Esophagus muscularis mucosa (tissue), 4 donors: Measurements from ENCODE around the gene HOXB5. TPM values are rescaled to one million over a fixed set of nuclear protein-coding genes. Genes with fewer than 3 reads are reported as not detected.
A peak's percentile ranks its signal among the peaks of the same experiment; 100 is the strongest.

Experiments used
- DNase-seq: peaks from one replicate; pipeline ENCODE4 v3.0.0-alpha.2; 2017; ENCODE audit errors: extremely low spot score
- H3K27ac ChIP-seq, 4 donors: fragments of 200-600 bp; sonication (generic); replicated peaks in 1 of 4; 1 replicate in 3 of 4; 2 replicates in 1 of 4; pipeline ENCODE4 v1.5.1; 2016 to 2019; ENCODE audit warnings: mild to moderate bottlenecking in 1 of 4
- H3K27me3 ChIP-seq, 4 donors: fragments of 200-600 bp; sonication (generic); one replicate each; pipeline versions ENCODE4 v1.5.1 to v1.6.0; 2016 to 2019
- H3K36me3 ChIP-seq, 4 donors: fragments of 200-600 bp; sonication (generic); one replicate each; pipeline ENCODE4 v1.5.1; 2016 to 2019
- H3K4me1 ChIP-seq, 4 donors: fragments of 200-600 bp; sonication (generic); one replicate each; pipeline ENCODE4 v1.5.1; 2016 to 2019
- H3K4me3 ChIP-seq, 4 donors: fragments of 200-600 bp; sonication (generic); 1 replicate in 2 of 4; 2 replicates in 2 of 4; pipeline ENCODE4 v1.5.1; 2016 to 2019; ENCODE audit warnings: mild to moderate bottlenecking in 4 of 4, moderate library complexity in 1 of 4
- H3K9me3 ChIP-seq, 4 donors: fragments of 200-600 bp; sonication (generic); 1 replicate in 3 of 4; 2 replicates in 1 of 4; pipeline ENCODE4 v1.5.1; 2016 to 2019
- EP300 ChIP-seq: sonication (generic); formaldehyde crosslinking; IDR thresholded peaks from one replicate; pipeline ENCODE4 v1.6.1; 2017; ENCODE audit warnings: antibody characterized with exemption
- POLR2A ChIP-seq: fragments of 450-650 bp; IDR thresholded peaks from one replicate; pipeline ENCODE4 v1.6.1; 2017; ENCODE audit warnings: antibody characterized with exemption, moderate library complexity, mild to moderate bottlenecking, low read depth
- POLR2AphosphoS5 ChIP-seq, 2 donors: sonication (generic); formaldehyde crosslinking; IDR thresholded peaks; one replicate each; pipeline ENCODE4 v1.6.1; 2017; ENCODE audit warnings: antibody characterized with exemption in 2 of 2
- WGBS: methylation state at CpG from one replicate; pipeline ENCODE4 v1.1.5; 2018; 5-methylcytosine and 5-hydroxymethylcytosine counted together
- intact Hi-C: fragments of 100-400 bp; cut with DNase I; formaldehyde crosslinking; loops from one replicate; pipeline ENCODE4 v1.15.1; 2023
- total RNA-seq, 4 donors: library from RNA; depleted of rRNA; stranded (reverse); fragments of >200 nt; gene quantifications; one replicate each; pipeline versions ENCODE4 v1.1.0 to v1.2.1, GENCODE V29; 2016
- TF ChIP-seq, protein P1 (sequence below), 3 experiments: fragments of 200-600 bp in 2 of 3; fragments of 450-650 bp in 1 of 3; sonication (generic) in 2 of 3; IDR thresholded peaks; one replicate each; pipeline ENCODE4 v1.5.1; 2017 to 2019; ENCODE audit warnings: antibody characterized with exemption in 3 of 3, mild to moderate bottlenecking in 2 of 3, moderate library complexity in 1 of 3

Gene HOXB5
- total RNA-seq, 4 donors from 2014 or later = 0.17 to 0.83 (median 0.36) TPM

- Histone ChIP-seq H3K9me3 (no peaks in the 10 kb centered on the region), H3K27ac (no peak overlapping the region), H3K4me3 (no peak overlapping the region), H3K4me1 (peaks cover 14 to 39% (median 31%) of the 10 kb centered on the region in 4 donors), H3K36me3 (no peaks in the 10 kb centered on the region), H3K27me3 (peaks cover 19 to 100% (median 98%) of the 10 kb centered on the region in 4 donors)
- 6% methylated on average over 21 of the region's 25 CpGs for WGBS
- no peak for TF ChIP-seq EP300
- TF ChIP-seq, protein P1, sequence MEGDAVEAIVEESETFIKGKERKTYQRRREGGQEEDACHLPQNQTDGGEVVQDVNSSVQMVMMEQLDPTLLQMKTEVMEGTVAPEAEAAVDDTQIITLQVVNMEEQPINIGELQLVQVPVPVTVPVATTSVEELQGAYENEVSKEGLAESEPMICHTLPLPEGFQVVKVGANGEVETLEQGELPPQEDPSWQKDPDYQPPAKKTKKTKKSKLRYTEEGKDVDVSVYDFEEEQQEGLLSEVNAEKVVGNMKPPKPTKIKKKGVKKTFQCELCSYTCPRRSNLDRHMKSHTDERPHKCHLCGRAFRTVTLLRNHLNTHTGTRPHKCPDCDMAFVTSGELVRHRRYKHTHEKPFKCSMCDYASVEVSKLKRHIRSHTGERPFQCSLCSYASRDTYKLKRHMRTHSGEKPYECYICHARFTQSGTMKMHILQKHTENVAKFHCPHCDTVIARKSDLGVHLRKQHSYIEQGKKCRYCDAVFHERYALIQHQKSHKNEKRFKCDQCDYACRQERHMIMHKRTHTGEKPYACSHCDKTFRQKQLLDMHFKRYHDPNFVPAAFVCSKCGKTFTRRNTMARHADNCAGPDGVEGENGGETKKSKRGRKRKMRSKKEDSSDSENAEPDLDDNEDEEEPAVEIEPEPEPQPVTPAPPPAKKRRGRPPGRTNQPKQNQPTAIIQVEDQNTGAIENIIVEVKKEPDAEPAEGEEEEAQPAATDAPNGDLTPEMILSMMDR (IDR thresholded peaks at IDR 0.05) = peak in 2 of 3 experiments; percentile 92 to 97
- TF ChIP-seq POLR2AphosphoS5 (IDR thresholded peaks at IDR 0.05) = peak in 1 of 2 donors; percentile 74
- no peak for TF ChIP-seq POLR2A
- intact Hi-C loops = loop anchor here (5.0 kb wide), 1 partner anchor 281 kb away; no protein-coding TSS in a partner anchor
- DNase-seq = peak; percentile 96
Measured at GRCh38 chr17:48618256-48618896, 24.8 kb upstream of the HOXB5 start.

- 6% methylated on average over 30 of the region's 43 CpGs for WGBS
- intact Hi-C loops = loop anchor here (5.0 kb wide), 1 partner anchor 280 kb away; no protein-coding TSS in a partner anchor
- H3K27me3 ChIP-seq = peaks cover 19 to 100% (median 96%) of the 10 kb centered on the region in 4 donors
Measured at GRCh38 chr17:48617471-48618255, 24.1 kb upstream of the HOXB5 start.

GRCh38 chr17:48616717-48617470 lies 23.3 kb upstream of the HOXB5 start:
- intact Hi-C loops = loop anchor here (5.0 kb wide), 1 partner anchor 280 kb away; no protein-coding TSS in a partner anchor
- Histone ChIP-seq H3K4me1 (peaks cover 29 to 54% (median 46%) of the 10 kb centered on the region in 4 donors), H3K27me3 (peaks cover 23 to 100% (median 96%) of the 10 kb centered on the region in 4 donors), H3K9me3 (no peaks in the 10 kb centered on the region), H3K36me3 (no peaks in the 10 kb centered on the region), H3K4me3 (no peak overlapping the region), H3K27ac (no peak overlapping the region)
- no peak for DNase-seq
- WGBS = 18% methylated on average over 15 of the region's 15 CpGs
- TF ChIP-seq POLR2AphosphoS5 (IDR thresholded peaks at IDR 0.05) (no peak), POLR2A (no peak), EP300 (no peak)
- TF ChIP-seq, protein P1 (IDR thresholded peaks at IDR 0.05) = no peak

More at GRCh38 chr17:48617471-48618255, 24.1 kb upstream of the HOXB5 start:
- H3K4me3 ChIP-seq = no peak overlapping the region
- H3K4me1 ChIP-seq = peaks cover 21 to 46% (median 39%) of the 10 kb centered on the region in 4 donors
- H3K27ac ChIP-seq = no peak overlapping the region
- no peak for DNase-seq
- no peaks in the 10 kb centered on the region for H3K36me3 ChIP-seq
- H3K9me3 ChIP-seq = no peaks in the 10 kb centered on the region
- TF ChIP-seq, protein P1 (IDR thresholded peaks at IDR 0.05) = no peak
- TF ChIP-seq POLR2AphosphoS5 (IDR thresholded peaks at IDR 0.05) (no peak), POLR2A (no peak), EP300 (no peak)

DNA sequence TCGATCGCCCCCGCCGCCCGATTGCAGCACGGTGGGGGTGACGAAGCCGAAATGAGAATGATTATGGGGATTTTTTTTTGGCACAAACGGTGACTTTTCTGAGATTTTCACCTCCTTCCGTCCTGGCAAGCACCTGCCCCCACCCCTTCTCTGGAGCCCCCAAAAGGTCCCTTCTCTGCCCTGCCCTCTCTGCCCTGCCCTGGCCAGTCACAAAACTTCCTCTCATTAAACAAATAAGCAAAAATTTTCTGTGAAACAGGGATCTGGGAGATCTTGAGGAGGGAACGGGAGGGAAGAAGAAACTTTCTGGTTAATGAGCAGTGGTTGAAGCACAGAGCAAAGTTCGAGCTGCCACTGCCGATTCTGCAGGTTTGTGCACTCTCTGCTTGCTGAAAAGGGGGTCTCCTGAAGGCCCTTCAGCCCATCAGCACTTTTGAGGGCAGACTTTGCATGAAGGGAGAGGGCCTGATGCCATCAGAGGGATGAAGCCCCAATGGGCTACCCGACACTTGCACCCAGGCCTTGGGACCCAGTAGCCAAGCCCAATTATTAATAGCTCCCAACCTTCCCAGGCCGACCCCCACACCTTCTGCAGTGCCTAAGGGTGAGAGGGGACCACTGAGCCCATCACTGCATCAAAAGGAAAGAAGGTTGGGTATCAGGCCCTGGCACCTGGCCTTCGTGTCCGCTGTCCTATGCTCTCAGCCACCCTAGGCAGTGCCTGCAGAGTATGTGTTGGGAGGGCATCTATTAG lies 22.6 kb upstream of the HOXB5 start:
- DNase-seq = no peak
- WGBS = 17% methylated on average over 17 of the region's 17 CpGs
- peaks cover 36 to 61% (median 54%) of the 10 kb centered on the region in 4 donors for H3K4me1 ChIP-seq
- no peak overlapping the region for H3K27ac ChIP-seq
- H3K27me3 ChIP-seq = peaks cover 31 to 100% (median 94%) of the 10 kb centered on the region in 4 donors
- TF ChIP-seq EP300 (no peak), POLR2A (no peak), POLR2AphosphoS5 (IDR thresholded peaks at IDR 0.05) (no peak)
- TF ChIP-seq, protein P1 (IDR thresholded peaks at IDR 0.05) = no peak
- intact Hi-C loops = loop anchor here (5.0 kb wide), 1 partner anchor 279 kb away; no protein-coding TSS in a partner anchor
- H3K4me3 ChIP-seq = no peak overlapping the region
- no peaks in the 10 kb centered on the region for H3K9me3 ChIP-seq
- H3K36me3 ChIP-seq = no peaks in the 10 kb centered on the region
